IPS-20b (cell line): ENCODE results near the gene ACRBP.
"Not testable (repeated sequence)": the region's sequence is repeated elsewhere in the genome, so short reads cannot be mapped to it uniquely, and the experiment has no call there.

Experiments
- H3K27ac ChIP-seq: one replicate; pipeline ENCODE4 v1.5.1; 2013; ENCODE audit warnings: low read length
- H3K27me3 ChIP-seq: 2 replicates; pipeline ENCODE4 v1.6.1; 2013; ENCODE audit warnings: mild to moderate bottlenecking, low read length, inconsistent platforms; ENCODE audit not compliant: insufficient read depth
- H3K36me3 ChIP-seq: 2 replicates; pipeline ENCODE4 v1.6.1; 2013; ENCODE audit warnings: low read depth, mild to moderate bottlenecking, inconsistent platforms, low read length, moderate library complexity; ENCODE audit not compliant: insufficient read depth
- H3K4me1 ChIP-seq: 2 replicates; pipeline ENCODE4 v1.6.1; 2013; ENCODE audit warnings: mild to moderate bottlenecking, control low read depth, inconsistent platforms, low read length, moderate library complexity; ENCODE audit not compliant: insufficient read depth
- H3K4me3 ChIP-seq: 2 replicates; pipeline ENCODE4 v1.5.1; 2013; ENCODE audit warnings: mild to moderate bottlenecking, low read length, inconsistent platforms
- H3K9ac ChIP-seq: 2 replicates; pipeline ENCODE4 v1.6.1; 2013; ENCODE audit warnings: low read depth, mild to moderate bottlenecking, inconsistent platforms, low read length, moderate library complexity
- H3K9me3 ChIP-seq: 2 replicates; pipeline ENCODE4 v1.6.1; 2013; ENCODE audit warnings: mild to moderate bottlenecking, low read depth, low read length, inconsistent platforms; ENCODE audit not compliant: insufficient read depth

Gene ACRBP

GRCh38 chr12:6612652-6613014 is 34.6 kb downstream of the ACRBP start:
- Histone ChIP-seq H3K9me3 (no peaks in the 10 kb centered on the region), H3K36me3 (no peaks in the 10 kb centered on the region), H3K9ac (peak overlapping the region; percentile 87; the same call in 1 of the 2 replicates), H3K27me3 (no peaks in the 10 kb centered on the region), H3K27ac (peak overlapping the region; percentile 88), H3K4me1 (peaks cover 16% of the 10 kb centered on the region; the same call in 1 of the 2 replicates), H3K4me3 (peak overlapping the region; percentile 61; the same call in 1 of the 2 replicates)

- Histone ChIP-seq H3K27me3 (no peaks in the 10 kb centered on the region), H3K27ac (no peak overlapping the region), H3K36me3 (no peaks in the 10 kb centered on the region), H3K4me3 (peak overlapping the region; percentile 61; the same call in 1 of the 2 replicates), H3K9ac (peak overlapping the region; percentile 87; the same call in 1 of the 2 replicates), H3K4me1 (peaks cover 16% of the 10 kb centered on the region; the same call in 1 of the 2 replicates), H3K9me3 (no peaks in the 10 kb centered on the region)
Observed at GRCh38 chr12:6612247-6612646, 35.0 kb downstream of the ACRBP start.

- H3K27me3 ChIP-seq: no peaks in the 10 kb centered on the region
- H3K4me3 ChIP-seq: no peak overlapping the region
- H3K9ac ChIP-seq: no peak overlapping the region
- no peak overlapping the region for H3K27ac ChIP-seq
- peaks cover 31% of the 10 kb centered on the region for H3K4me1 ChIP-seq
- H3K36me3 ChIP-seq: peaks cover 23% of the 10 kb centered on the region
- no peaks in the 10 kb centered on the region for H3K9me3 ChIP-seq
Observed at GRCh38 chr12:6608592-6609281, 38.5 kb downstream of the ACRBP start.

- no peak overlapping the region for H3K4me3 ChIP-seq
- H3K4me1 ChIP-seq: peaks cover 29% of the 10 kb centered on the region
- no peak overlapping the region for H3K9ac ChIP-seq
- peaks cover 30% of the 10 kb centered on the region for H3K36me3 ChIP-seq
- H3K9me3 ChIP-seq: no peaks in the 10 kb centered on the region
- no peaks in the 10 kb centered on the region for H3K27me3 ChIP-seq
- H3K27ac ChIP-seq: no peak overlapping the region
Observed at GRCh38 chr12:6607751-6608591, 39.3 kb downstream of the ACRBP start.

- H3K27me3 ChIP-seq: no peaks in the 10 kb centered on the region
- no peaks in the 10 kb centered on the region for H3K9me3 ChIP-seq
- H3K9ac ChIP-seq: peak overlapping the region; percentile 81; the same call in 1 of the 2 replicates
- H3K4me3 ChIP-seq: peak overlapping the region; percentile 92
- peaks cover 18% of the 10 kb centered on the region for H3K4me1 ChIP-seq
- peak overlapping the region; percentile 12 for H3K27ac ChIP-seq
- H3K36me3 ChIP-seq: peaks cover 44% of the 10 kb centered on the region
Observed at GRCh38 chr12:6606331-6607131, 40.7 kb downstream of the ACRBP start.

- Histone ChIP-seq H3K27ac (no peak overlapping the region), H3K27me3 (no peaks in the 10 kb centered on the region), H3K4me3 (peak overlapping the region; percentile 92), H3K9ac (peak overlapping the region; percentile 81; the same call in 1 of the 2 replicates), H3K36me3 (peaks cover 53% of the 10 kb centered on the region), H3K4me1 (peaks cover 18% of the 10 kb centered on the region), H3K9me3 (no peaks in the 10 kb centered on the region)
Observed at GRCh38 chr12:6605421-6606330, 41.6 kb downstream of the ACRBP start.

- Histone ChIP-seq H3K9ac (peak overlapping the region; percentile 81; the same call in 1 of the 2 replicates), H3K4me1 (peaks cover 18% of the 10 kb centered on the region), H3K4me3 (peak overlapping the region; percentile 92), H3K9me3 (no peaks in the 10 kb centered on the region), H3K27me3 (no peaks in the 10 kb centered on the region), H3K36me3 (peaks cover 65% of the 10 kb centered on the region), H3K27ac (no peak overlapping the region)
Observed at GRCh38 chr12:6604259-6605029, 42.8 kb downstream of the ACRBP start.

- peaks cover 18% of the 10 kb centered on the region for H3K4me1 ChIP-seq
- H3K36me3 ChIP-seq: peaks cover 78% of the 10 kb centered on the region
- H3K27ac ChIP-seq: no peak overlapping the region
- no peaks in the 10 kb centered on the region for H3K27me3 ChIP-seq
- H3K9me3 ChIP-seq: no peaks in the 10 kb centered on the region
- H3K9ac ChIP-seq: no peak overlapping the region
- H3K4me3 ChIP-seq: no peak overlapping the region
Observed at GRCh38 chr12:6603095-6603567, 44.1 kb downstream of the ACRBP start.

GRCh38 chr12:6602526-6602925 is 44.7 kb downstream of the ACRBP start:
- H3K4me1 ChIP-seq: peaks cover 18% of the 10 kb centered on the region
- H3K9ac ChIP-seq: no peak overlapping the region
- H3K27me3 ChIP-seq: no peaks in the 10 kb centered on the region
- peaks cover 84% of the 10 kb centered on the region for H3K36me3 ChIP-seq
- no peak overlapping the region for H3K27ac ChIP-seq
- H3K9me3 ChIP-seq: no peaks in the 10 kb centered on the region
- no peak overlapping the region for H3K4me3 ChIP-seq

GRCh38 chr12:6595673-6596072 is 51.6 kb downstream of the ACRBP start:
- H3K9ac ChIP-seq, H3K4me1 ChIP-seq, H3K27ac ChIP-seq, H3K4me3 ChIP-seq, H3K9me3 ChIP-seq, H3K27me3 ChIP-seq: not testable (repeated sequence)
- peaks cover 95% of the 10 kb centered on the region for H3K36me3 ChIP-seq
